ENCODE data around the gene THSD4.

DNA sequence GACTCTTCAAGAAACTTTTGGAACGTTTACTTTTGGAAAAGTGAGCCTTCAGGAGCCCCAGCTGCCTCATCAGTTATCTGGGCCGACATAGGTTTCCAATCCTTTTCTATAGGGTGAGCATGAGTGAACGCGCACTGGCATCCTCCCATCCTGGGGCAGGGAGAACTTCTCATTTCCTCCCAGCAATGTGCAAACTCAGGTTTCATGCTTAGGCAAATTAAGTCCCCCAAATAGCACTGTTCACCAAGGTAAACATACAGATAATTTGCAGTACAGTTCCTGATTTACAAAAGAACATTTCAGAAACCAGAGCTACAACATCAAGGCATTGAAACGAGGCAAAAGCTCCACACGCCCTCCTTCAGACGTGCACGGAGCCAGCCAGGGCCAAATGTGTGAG is 361.6 kb downstream of the THSD4 start:
- TF ChIP-seq, protein P1, sequence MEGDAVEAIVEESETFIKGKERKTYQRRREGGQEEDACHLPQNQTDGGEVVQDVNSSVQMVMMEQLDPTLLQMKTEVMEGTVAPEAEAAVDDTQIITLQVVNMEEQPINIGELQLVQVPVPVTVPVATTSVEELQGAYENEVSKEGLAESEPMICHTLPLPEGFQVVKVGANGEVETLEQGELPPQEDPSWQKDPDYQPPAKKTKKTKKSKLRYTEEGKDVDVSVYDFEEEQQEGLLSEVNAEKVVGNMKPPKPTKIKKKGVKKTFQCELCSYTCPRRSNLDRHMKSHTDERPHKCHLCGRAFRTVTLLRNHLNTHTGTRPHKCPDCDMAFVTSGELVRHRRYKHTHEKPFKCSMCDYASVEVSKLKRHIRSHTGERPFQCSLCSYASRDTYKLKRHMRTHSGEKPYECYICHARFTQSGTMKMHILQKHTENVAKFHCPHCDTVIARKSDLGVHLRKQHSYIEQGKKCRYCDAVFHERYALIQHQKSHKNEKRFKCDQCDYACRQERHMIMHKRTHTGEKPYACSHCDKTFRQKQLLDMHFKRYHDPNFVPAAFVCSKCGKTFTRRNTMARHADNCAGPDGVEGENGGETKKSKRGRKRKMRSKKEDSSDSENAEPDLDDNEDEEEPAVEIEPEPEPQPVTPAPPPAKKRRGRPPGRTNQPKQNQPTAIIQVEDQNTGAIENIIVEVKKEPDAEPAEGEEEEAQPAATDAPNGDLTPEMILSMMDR (optimal IDR thresholded peaks at IDR 0.05 in 1 of 3, IDR thresholded peaks at IDR 0.05 in 1 of 3, conservative IDR thresholded peaks at IDR 0.05 in 1 of 3; ENCODE audit: extremely low read depth in 1 of 3, insufficient read depth in 2 of 3, low read length in 3 of 3): no peak
- TF ChIP-seq EZH2 (IDR thresholded peaks at IDR 0.05; ENCODE audit: low read length): no peak
